Gastrocnemius medialis (tissue), 4 donors: Measurements from ENCODE around the gene POLA2.

ENCODE experiments used
- POLR2A ChIP-seq, 2 donors: fragments of 450-650 bp; IDR thresholded peaks; one replicate each; pipeline ENCODE4 v1.6.1; 2017; ENCODE audit warnings: antibody characterized with exemption in 2 of 2, mild to moderate bottlenecking in 2 of 2, moderate library complexity in 2 of 2
- TF ChIP-seq, protein P1 (sequence below), 5 experiments: fragments of 450-650 bp in 3 of 5; fragments of 200-600 bp in 2 of 5; sonication (generic) in 2 of 5; IDR thresholded peaks in 4 of 5; conservative IDR thresholded peaks in 1 of 5; 1 replicate in 4 of 5; 2 replicates in 1 of 5; pipeline ENCODE4 v1.5.1; 2016 to 2019; ENCODE audit warnings: antibody characterized with exemption in 5 of 5, mild to moderate bottlenecking in 3 of 5, moderate library complexity in 3 of 5

DNA sequence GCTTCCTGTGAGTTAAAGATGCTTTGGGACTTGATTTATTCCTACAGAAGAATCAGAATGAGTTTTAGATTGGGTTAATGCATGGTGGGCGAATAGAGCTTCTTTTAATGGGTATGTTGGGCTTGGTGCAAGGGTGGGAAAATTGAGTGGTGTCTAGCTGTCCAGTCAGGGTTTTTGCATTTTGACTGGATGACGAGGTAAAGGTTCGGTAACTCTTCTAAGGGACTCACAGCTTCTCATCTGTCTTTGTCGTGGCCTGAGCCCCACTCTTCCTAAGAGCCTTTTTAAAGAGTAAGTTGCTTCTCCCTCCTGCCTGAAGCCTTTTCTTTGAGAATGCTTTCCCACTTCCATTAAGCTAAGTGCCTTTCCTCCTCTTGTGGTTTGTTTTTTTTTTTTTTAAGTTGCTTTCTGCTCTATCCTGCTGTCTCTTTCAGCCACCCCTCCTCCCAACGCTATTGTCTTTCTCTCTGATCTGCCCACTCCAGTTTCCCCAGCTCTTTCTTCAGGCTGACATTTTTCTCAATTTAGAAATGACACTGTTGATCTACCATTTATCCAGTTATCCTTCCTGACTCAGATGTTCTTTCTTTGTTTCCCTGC is 73.0 kb downstream of the POLA2 start:
- TF ChIP-seq, protein P1, sequence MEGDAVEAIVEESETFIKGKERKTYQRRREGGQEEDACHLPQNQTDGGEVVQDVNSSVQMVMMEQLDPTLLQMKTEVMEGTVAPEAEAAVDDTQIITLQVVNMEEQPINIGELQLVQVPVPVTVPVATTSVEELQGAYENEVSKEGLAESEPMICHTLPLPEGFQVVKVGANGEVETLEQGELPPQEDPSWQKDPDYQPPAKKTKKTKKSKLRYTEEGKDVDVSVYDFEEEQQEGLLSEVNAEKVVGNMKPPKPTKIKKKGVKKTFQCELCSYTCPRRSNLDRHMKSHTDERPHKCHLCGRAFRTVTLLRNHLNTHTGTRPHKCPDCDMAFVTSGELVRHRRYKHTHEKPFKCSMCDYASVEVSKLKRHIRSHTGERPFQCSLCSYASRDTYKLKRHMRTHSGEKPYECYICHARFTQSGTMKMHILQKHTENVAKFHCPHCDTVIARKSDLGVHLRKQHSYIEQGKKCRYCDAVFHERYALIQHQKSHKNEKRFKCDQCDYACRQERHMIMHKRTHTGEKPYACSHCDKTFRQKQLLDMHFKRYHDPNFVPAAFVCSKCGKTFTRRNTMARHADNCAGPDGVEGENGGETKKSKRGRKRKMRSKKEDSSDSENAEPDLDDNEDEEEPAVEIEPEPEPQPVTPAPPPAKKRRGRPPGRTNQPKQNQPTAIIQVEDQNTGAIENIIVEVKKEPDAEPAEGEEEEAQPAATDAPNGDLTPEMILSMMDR (IDR thresholded peaks at IDR 0.05 in 4 of 5, conservative IDR thresholded peaks at IDR 0.05 in 1 of 5) = no peak
- no peak for TF ChIP-seq POLR2A (IDR thresholded peaks at IDR 0.05)
